RWPE1 (cell line): ENCODE measurements around the gene BRD4.
A peak's percentile ranks its signal among the peaks of the same experiment; 100 is the strongest.

Experiments
- CTCF ChIA-PET: fragments of 350-600 bp; sonication (Branson Sonifier 250); formaldehyde crosslinking; extraction: SDS; loops from one replicate; lab custom pipeline; 2021; lab: Yijun Ruan, JAX
- POLR2A ChIA-PET: fragments of 400-600 bp; formaldehyde crosslinking; extraction: SDS; loops from one replicate; lab custom pipeline; 2020; ENCODE audit warnings: antibody characterized with exemption; ENCODE audit not compliant: low non-redundant PET; lab: Yijun Ruan, JAX
- DNase-seq: peaks from one replicate; pipeline ENCODE4 v3.0.0; 2012; ENCODE audit warnings: low spot score
- H3K27ac ChIP-seq: fragments of 450-650 bp; 2 replicates; pipeline ENCODE4 v1.5.1; 2017
- CTCF ChIP-seq: fragments of 450-650 bp; conservative IDR thresholded peaks from 2 replicates; pipeline ENCODE4 v1.5.1; 2017; ENCODE audit warnings: low read depth, mild to moderate bottlenecking

BRD4 gene

GRCh38 chr19:15378534-15379082, 46.3 kb upstream of the BRD4 start:
- CTCF ChIA-PET = interaction anchor here (0.6 to 1.5 kb wide), 6 partner anchors 69 to 1400 kb away, joined by 3 to 5 read pairs (median 5); no protein-coding TSS in a partner anchor
- DNase-seq = peak; percentile 55
- TF ChIP-seq CTCF = no peak
- POLR2A ChIA-PET = no interaction called here
- H3K27ac ChIP-seq = peak overlapping the region; percentile 95

GRCh38 chr19:15374796-15375440, 42.6 kb upstream of the BRD4 start:
- TF ChIP-seq CTCF = no peak
- H3K27ac ChIP-seq = peak overlapping the region; percentile 20
- ChIA-PET POLR2A (no interaction called here), CTCF (no interaction called here)
- no peak for DNase-seq

DNA sequence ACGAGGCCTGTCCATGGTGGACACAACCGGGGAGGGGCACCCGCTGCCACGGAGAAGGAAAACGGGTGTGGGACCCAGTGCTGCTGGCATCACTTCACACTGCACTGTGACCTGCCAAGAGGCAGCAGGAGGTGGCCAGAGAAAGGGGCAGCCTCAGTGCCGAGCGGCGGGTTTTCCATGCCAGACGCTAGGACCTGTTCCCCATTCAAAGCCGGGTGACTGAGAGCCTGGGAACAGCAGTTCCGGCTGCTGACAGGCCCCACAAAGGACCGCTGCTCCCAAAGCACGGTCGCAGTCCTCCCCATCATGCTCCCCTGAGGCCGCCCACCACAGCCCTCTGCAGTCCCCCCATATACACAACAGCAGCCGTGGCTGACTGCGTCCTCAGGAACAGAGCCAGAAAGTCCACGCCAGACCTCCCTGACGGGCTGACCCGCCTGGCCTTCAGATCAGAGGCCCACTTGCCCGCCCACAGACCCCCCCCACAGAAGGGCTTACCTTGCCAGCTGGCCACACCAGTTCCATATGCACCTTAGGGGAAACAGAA, 41.8 kb upstream of the BRD4 start:
- POLR2A ChIA-PET = no interaction called here
- no peak for DNase-seq
- CTCF ChIA-PET = no interaction called here
- TF ChIP-seq CTCF = no peak
- peak overlapping the region; percentile 20; the same call in 1 of the 2 replicates for H3K27ac ChIP-seq

GRCh38 chr19:15373644-15374043, 41.3 kb upstream of the BRD4 start:
- no peak for TF ChIP-seq CTCF
- ChIA-PET CTCF (no interaction called here), POLR2A (no interaction called here)
- peak overlapping the region; percentile 20; the same call in 1 of the 2 replicates for H3K27ac ChIP-seq
- DNase-seq = no peak

DNA sequence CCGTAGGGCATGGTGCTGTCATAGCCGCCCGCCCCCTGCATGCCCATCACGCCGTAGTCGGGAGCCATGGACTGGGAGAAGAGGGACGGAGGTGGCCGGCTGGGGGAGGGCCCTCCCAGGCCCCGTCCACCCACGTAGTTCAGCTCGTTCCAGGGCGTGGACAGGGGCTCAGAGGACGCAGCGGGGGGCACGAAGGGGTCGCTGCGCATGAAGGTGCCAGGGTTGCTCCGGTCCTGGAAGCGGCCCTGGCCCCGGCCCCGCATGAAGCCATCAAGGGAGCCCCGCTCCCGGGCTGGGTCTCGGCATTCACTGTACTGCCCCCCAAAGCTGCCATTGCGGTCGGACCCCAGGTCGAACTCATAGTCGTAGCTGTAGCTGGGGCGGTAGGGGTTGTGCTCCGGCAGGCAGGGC, 40.6 kb upstream of the BRD4 start:
- CTCF ChIA-PET = no interaction called here
- H3K27ac ChIP-seq = no peak overlapping the region
- no peak for TF ChIP-seq CTCF
- POLR2A ChIA-PET = no interaction called here
- DNase-seq = no peak

DNA sequence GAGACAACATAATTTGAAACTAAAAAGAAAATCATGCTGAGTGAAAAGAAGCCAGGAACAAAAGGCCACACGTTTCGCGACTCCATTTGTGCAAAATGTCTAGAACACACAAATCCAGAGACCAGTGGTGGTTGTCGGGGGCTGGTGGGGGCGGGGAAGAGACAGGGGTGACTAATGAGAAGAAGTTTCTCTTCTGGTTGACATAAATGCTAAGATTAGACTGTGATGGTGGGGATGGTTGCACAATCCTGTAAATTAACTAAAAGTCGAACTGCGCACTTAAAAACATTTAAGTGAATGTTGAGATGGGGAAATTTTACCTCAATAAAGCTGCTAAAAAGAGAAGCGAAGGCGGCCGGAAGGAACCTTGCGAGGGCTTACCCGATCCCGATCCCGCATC, 40.1 kb upstream of the BRD4 start:
- CTCF ChIA-PET = no interaction called here
- no peak for DNase-seq
- no peak for TF ChIP-seq CTCF
- H3K27ac ChIP-seq = no peak overlapping the region
- POLR2A ChIA-PET = no interaction called here
